ENCODE results near the gene MAST3. TPM values are rescaled to one million over a fixed set of nuclear protein-coding genes. Genes with fewer than 3 reads are reported as not detected.

MAST3 gene
- total and polyA plus RNA-seq, 2 donors (not counting 1 experiment from before 2014, with no cell fraction given), result 43.5 to 85.5 TPM

DNA sequence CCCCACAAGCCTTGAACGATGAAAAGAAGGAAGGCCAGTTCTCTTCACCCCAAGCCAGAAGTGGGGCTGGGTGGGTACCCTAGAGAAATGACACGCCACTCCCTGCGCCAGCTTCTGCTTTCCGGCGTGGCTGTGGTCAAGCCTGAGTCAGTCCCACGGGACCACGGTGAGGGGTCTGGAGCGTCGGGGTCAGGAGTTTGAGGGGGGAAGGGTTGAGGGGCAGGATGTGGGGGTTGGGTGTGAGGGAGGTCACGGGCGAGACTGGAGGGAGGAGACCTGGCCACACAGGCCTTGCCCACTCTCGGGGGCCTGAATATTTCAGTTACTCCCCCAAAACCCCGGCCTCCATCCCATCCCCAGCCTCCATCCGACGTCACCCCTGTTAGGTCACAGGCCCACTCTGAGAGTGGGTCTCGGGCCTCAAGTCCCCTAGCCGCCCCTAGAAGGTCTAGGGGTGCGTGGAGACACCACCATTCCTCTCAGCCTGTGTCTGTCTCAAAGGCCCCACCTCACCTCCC, 75.5 kb downstream of the MAST3 start:
- H3K4me1 Mint-ChIP-seq, result peaks cover 85% of the 10 kb centered on the region
- H3K4me1 ChIP-seq (ENCODE audit: control insufficient read depth in 2 of 2, insufficient read depth in 2 of 2, low read length in 2 of 2), result peaks cover 78 to 92% of the 10 kb centered on the region in 2 donors
- ATAC-seq (ENCODE audit: low read depth) (peak; percentile 34), DNase-seq (no peak)
- peaks cover 41% of the 10 kb centered on the region for H3K79me2 ChIP-seq (ENCODE audit: control insufficient read depth, insufficient read depth, low read length)
- peak overlapping the region; percentile 98 for H3K27ac Mint-ChIP-seq
- H2AFZ ChIP-seq (ENCODE audit: insufficient read depth, low read depth, low read length, poor library complexity, severe bottlenecking), result peak overlapping the region; percentile 53
- intact Hi-C loops (cut with micrococcal nuclease), result loop anchor here (1.0 to 5.0 kb wide), 6 partner anchors 8 to 151 kb away; partner anchors contain the start of genes MAST3 and RAB3A
- H3K4me2 ChIP-seq (replicated peaks; ENCODE audit: low read depth, low read length, poor library complexity, severe bottlenecking), result peak overlapping the region; percentile 83
- peak overlapping the region; percentile 94 for H3K4me3 Mint-ChIP-seq
- H3K9ac ChIP-seq (ENCODE audit: low read length), result peak overlapping the region; percentile 96
- ChIA-PET POLR2A (interaction anchor here (0.5 to 5.6 kb wide), 12 partner anchors 8 to 239 kb away, joined by 3 to 45 read pairs (median 6); partner anchors contain the start of genes ARRDC2, JUND, MPV17L2 and RAB3A), CTCF (interaction anchor here (0.7 to 1.6 kb wide), 4 partner anchors 19 to 69 kb away, joined by 3 to 18 read pairs (median 4); partner anchors contain the start of gene MPV17L2)
- H3K27me3 Mint-ChIP-seq, result no peaks in the 10 kb centered on the region
- TF ChIP-seq, protein P1, sequence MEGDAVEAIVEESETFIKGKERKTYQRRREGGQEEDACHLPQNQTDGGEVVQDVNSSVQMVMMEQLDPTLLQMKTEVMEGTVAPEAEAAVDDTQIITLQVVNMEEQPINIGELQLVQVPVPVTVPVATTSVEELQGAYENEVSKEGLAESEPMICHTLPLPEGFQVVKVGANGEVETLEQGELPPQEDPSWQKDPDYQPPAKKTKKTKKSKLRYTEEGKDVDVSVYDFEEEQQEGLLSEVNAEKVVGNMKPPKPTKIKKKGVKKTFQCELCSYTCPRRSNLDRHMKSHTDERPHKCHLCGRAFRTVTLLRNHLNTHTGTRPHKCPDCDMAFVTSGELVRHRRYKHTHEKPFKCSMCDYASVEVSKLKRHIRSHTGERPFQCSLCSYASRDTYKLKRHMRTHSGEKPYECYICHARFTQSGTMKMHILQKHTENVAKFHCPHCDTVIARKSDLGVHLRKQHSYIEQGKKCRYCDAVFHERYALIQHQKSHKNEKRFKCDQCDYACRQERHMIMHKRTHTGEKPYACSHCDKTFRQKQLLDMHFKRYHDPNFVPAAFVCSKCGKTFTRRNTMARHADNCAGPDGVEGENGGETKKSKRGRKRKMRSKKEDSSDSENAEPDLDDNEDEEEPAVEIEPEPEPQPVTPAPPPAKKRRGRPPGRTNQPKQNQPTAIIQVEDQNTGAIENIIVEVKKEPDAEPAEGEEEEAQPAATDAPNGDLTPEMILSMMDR (IDR thresholded peaks at IDR 0.05), result no peak
- no peak for TF ChIP-seq EZH2 (IDR thresholded peaks at IDR 0.05; ENCODE audit: borderline replicate concordance, insufficient read depth, low read depth, low read length, poor library complexity, severe bottlenecking)
- H3K27ac ChIP-seq (ENCODE audit: low read length in 2 of 2), result peak overlapping the region; percentile 97 to 99
- H3K9me3 Mint-ChIP-seq (ENCODE audit: insufficient read depth), result no peaks in the 10 kb centered on the region
- 4% methylated on average over 11 of the region's 18 CpGs for WGBS (ENCODE audit: insufficient coverage)
- H3K9me3 ChIP-seq (ENCODE audit: control extremely low read depth in 1 of 3, control insufficient read depth in 2 of 3, insufficient read depth in 1 of 3, low read length in 2 of 3), result peaks cover 0 to 14% (median 0%) of the 10 kb centered on the region in 3 donors
- peak overlapping the region in 4 of 5 experiments; percentile 78 to 97 (median 85) for H3K4me3 ChIP-seq (ENCODE audit: control extremely low read depth in 1 of 5, extremely low read depth in 1 of 5, insufficient read depth in 1 of 5, low read depth in 2 of 5, low read length in 4 of 5)
- peaks cover 40% of the 10 kb centered on the region for H4K20me1 ChIP-seq (ENCODE audit: control insufficient read depth, insufficient read depth, low read length, poor library complexity, severe bottlenecking)
- peaks cover 11 to 33% of the 10 kb centered on the region in 2 experiments for H3K36me3 ChIP-seq (replicated peaks in 1 of 2; ENCODE audit: control extremely low read depth in 1 of 2, control insufficient read depth in 1 of 2, extremely low read depth in 1 of 2, insufficient read depth in 2 of 2, low read length in 1 of 2)
- no peaks in the 10 kb centered on the region for H3K27me3 ChIP-seq (replicated peaks in 1 of 4; ENCODE audit: control extremely low read depth in 1 of 4, control insufficient read depth in 3 of 4, insufficient read depth in 4 of 4, low read length in 3 of 4)
